HepG2 (cell line): ENCODE measurements around the gene ABHD17C.

Source experiments
- CREM ChIP-seq, 2 experiments: sonication (generic) in 1 of 2; formaldehyde crosslinking in 1 of 2; IDR thresholded peaks; 2 replicates each; pipeline versions ENCODE4 v1.4.0 to v1.6.1; 2016 to 2020; ENCODE audit warnings: antibody characterized with exemption in 1 of 2, mild to moderate bottlenecking in 1 of 2, missing genetic modification reagents in 1 of 2
- PHF21A ChIP-seq: sonication (generic); formaldehyde crosslinking; IDR thresholded peaks from 2 replicates; pipeline ENCODE4 v1.5.0; 2020; ENCODE audit warnings: mild to moderate bottlenecking, missing genetic modification reagents
- POLR2A ChIP-seq, 2 experiments: IDR thresholded peaks; 2 replicates each; pipeline ENCODE4 v1.6.1; 2011; ENCODE audit warnings: low read depth in 2 of 2, low read length in 2 of 2, mild to moderate bottlenecking in 1 of 2, moderate library complexity in 1 of 2; ENCODE audit not compliant: insufficient read depth in 1 of 2
- ZNF20 ChIP-seq: sonication (generic); formaldehyde crosslinking; IDR thresholded peaks from 2 replicates; pipeline ENCODE4 v1.4.0; 2020; ENCODE audit warnings: mild to moderate bottlenecking, moderate library complexity, missing genetic modification reagents
- TF ChIP-seq, protein P1 (sequence below): sonication (generic); formaldehyde crosslinking; IDR thresholded peaks from 2 replicates; pipeline ENCODE4 v1.4.0; 2020; ENCODE audit warnings: missing genetic modification reagents

DNA sequence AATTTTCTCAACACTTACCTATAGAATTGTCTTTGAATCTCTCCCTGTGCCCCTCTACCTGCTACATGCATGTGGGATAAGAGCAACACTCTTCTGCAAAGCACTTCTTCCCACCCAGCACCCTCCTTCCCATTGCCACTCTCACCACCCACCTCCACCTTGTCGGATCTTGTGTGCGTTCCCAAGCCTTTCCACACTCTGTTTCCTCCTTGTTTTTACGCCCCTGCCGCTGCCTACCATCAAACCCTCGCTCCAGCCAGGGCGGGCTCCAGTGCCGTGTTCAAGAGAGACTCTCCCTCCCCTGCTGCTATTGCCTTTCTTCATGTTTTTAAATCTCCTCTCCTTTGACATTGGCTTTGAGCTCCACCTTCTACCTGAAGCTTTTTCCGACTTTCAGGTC is 40.2 kb downstream of the ABHD17C start:
- TF ChIP-seq PHF21A (CRISPR knock-in tag) (no peak), CREM (IDR thresholded peaks at IDR 0.05) (no peak), CREM (CRISPR knock-in tag; IDR thresholded peaks at IDR 0.05) (no peak), POLR2A (IDR thresholded peaks at IDR 0.05; ENCODE audit: insufficient read depth in 1 of 2, low read depth in 2 of 2, low read length in 2 of 2) (no peak), ZNF20 (CRISPR knock-in tag) (no peak)
- TF ChIP-seq, protein P1, sequence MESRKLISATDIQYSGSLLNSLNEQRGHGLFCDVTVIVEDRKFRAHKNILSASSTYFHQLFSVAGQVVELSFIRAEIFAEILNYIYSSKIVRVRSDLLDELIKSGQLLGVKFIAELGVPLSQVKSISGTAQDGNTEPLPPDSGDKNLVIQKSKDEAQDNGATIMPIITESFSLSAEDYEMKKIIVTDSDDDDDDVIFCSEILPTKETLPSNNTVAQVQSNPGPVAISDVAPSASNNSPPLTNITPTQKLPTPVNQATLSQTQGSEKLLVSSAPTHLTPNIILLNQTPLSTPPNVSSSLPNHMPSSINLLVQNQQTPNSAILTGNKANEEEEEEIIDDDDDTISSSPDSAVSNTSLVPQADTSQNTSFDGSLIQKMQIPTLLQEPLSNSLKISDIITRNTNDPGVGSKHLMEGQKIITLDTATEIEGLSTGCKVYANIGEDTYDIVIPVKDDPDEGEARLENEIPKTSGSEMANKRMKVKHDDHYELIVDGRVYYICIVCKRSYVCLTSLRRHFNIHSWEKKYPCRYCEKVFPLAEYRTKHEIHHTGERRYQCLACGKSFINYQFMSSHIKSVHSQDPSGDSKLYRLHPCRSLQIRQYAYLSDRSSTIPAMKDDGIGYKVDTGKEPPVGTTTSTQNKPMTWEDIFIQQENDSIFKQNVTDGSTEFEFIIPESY (CRISPR knock-in tag) = no peak
